Right atrium auricular region (tissue), 2 donors: ENCODE measurements around the gene KDM5C. TPM values are rescaled to one million over a fixed set of nuclear protein-coding genes. Genes with fewer than 3 reads are reported as not detected.
A peak's percentile ranks its signal among the peaks of the same experiment; 100 is the strongest.

ENCODE experiments used
- DNase-seq: peaks from one replicate; pipeline ENCODE4 v3.0.0-alpha.2; 2019; ENCODE audit warnings: low spot score
- H3K27ac ChIP-seq, 2 donors: fragments of 200-600 bp; sonication (generic); 1 replicate in 1 of 2; 2 replicates in 1 of 2; pipeline ENCODE4 v1.5.1; 2016 to 2019
- H3K27me3 ChIP-seq, 2 donors: fragments of 200-600 bp; sonication (generic); one replicate each; pipeline versions ENCODE4 v1.5.1 to v1.6.0; 2017 to 2019
- H3K36me3 ChIP-seq: fragments of 200-600 bp; sonication (generic); one replicate; pipeline ENCODE4 v1.5.1; 2016
- H3K4me1 ChIP-seq, 2 donors: fragments of 200-600 bp; sonication (generic); one replicate each; pipeline versions ENCODE4 v1.5.1 to v1.6.0; 2017 to 2019
- H3K4me3 ChIP-seq, 2 donors: fragments of 200-600 bp; sonication (generic); 1 replicate in 1 of 2; 2 replicates in 1 of 2; pipeline ENCODE4 v1.5.1; 2017 to 2019; ENCODE audit warnings: mild to moderate bottlenecking in 1 of 2, moderate library complexity in 1 of 2
- H3K9me3 ChIP-seq, 2 donors: fragments of 200-600 bp; sonication (generic); one replicate each; pipeline ENCODE4 v1.5.1; 2019
- CTCF ChIP-seq, 2 donors: fragments of 200-600 bp; sonication (generic); IDR thresholded peaks; one replicate each; pipeline ENCODE4 v1.5.1; 2019; ENCODE audit warnings: antibody characterized with exemption in 2 of 2
- total RNA-seq, 2 donors: library from RNA; depleted of rRNA; stranded (reverse); fragments of >200 nt; gene quantifications; one replicate each; pipeline ENCODE4 v1.1.0, GENCODE V29; 2016

Gene KDM5C
- total RNA-seq, 2 donors from 2014 or later, result 48.7 to 50.4 TPM

DNA sequence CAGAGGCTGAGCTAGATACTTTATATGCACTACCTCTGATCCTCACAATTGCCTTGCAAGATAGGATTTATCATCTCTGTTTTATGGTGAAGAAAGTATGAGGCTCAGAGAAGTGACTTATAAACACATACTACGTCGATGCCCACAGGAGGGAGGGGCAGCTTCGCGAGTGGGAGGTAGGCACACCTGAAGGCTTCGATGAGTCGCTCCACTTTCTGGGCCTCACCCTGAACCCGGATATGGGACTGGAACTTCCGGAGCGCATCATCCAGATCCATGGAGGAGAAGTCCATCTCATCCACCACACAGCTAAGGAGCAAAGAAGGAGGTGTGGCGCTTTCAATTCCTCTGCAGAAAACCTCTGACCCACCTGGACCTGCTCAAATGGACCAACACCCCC lies 22.9 kb upstream of the KDM5C start:
- no peaks in the 10 kb centered on the region for H3K9me3 ChIP-seq
- no peaks in the 10 kb centered on the region for H3K27me3 ChIP-seq
- H3K4me3 ChIP-seq, result no peak overlapping the region
- no peak for DNase-seq
- H3K36me3 ChIP-seq, result no peaks in the 10 kb centered on the region
- no peak for TF ChIP-seq CTCF (IDR thresholded peaks at IDR 0.05)
- no peak overlapping the region for H3K27ac ChIP-seq
- H3K4me1 ChIP-seq, result no peaks in the 10 kb centered on the region

DNA sequence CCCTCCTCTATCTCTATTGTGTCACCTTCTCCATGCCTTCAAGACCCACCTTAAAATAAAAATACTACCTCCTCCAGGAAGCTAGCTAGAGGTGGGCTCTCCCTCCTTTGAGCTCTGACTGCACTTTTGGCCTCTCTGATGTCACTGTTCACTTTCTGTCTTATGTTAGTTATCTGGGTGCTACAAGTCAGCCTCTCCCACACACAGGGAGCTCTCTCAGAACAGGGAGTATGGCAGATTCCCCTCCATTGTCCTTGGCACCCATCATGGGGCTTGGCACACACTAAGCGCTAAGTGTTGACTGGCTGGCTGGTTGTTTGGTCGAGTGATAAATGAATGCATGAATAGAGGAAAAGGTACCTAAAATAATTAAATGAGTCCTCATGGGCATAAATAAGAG lies 21.2 kb upstream of the KDM5C start:
- no peak overlapping the region for H3K27ac ChIP-seq
- no peaks in the 10 kb centered on the region for H3K36me3 ChIP-seq
- DNase-seq, result no peak
- no peaks in the 10 kb centered on the region for H3K4me1 ChIP-seq
- TF ChIP-seq CTCF (IDR thresholded peaks at IDR 0.05), result no peak
- H3K4me3 ChIP-seq, result no peak overlapping the region
- H3K9me3 ChIP-seq, result no peaks in the 10 kb centered on the region
- H3K27me3 ChIP-seq, result no peaks in the 10 kb centered on the region

GRCh38 chrX:53244610-53245009 lies 19.6 kb upstream of the KDM5C start:
- Histone ChIP-seq H3K4me1 (no peaks in the 10 kb centered on the region), H3K9me3 (no peaks in the 10 kb centered on the region)
- TF ChIP-seq CTCF (IDR thresholded peaks at IDR 0.05), result peak in 1 of 2 donors; percentile 27

GRCh38 chrX:53242310-53242709 lies 17.3 kb upstream of the KDM5C start:
- Histone ChIP-seq H3K27ac (no peak overlapping the region), H3K4me1 (no peaks in the 10 kb centered on the region), H3K36me3 (no peaks in the 10 kb centered on the region), H3K27me3 (no peaks in the 10 kb centered on the region), H3K4me3 (no peak overlapping the region), H3K9me3 (no peaks in the 10 kb centered on the region)
- no peak for TF ChIP-seq CTCF (IDR thresholded peaks at IDR 0.05)
- DNase-seq, result no peak

More at GRCh38 chrX:53244610-53245009, 19.6 kb upstream of the KDM5C start:
- H3K27ac ChIP-seq, result no peak overlapping the region
- H3K36me3 ChIP-seq, result no peaks in the 10 kb centered on the region
- H3K27me3 ChIP-seq, result no peaks in the 10 kb centered on the region
- no peak overlapping the region for H3K4me3 ChIP-seq
- DNase-seq, result no peak

DNA sequence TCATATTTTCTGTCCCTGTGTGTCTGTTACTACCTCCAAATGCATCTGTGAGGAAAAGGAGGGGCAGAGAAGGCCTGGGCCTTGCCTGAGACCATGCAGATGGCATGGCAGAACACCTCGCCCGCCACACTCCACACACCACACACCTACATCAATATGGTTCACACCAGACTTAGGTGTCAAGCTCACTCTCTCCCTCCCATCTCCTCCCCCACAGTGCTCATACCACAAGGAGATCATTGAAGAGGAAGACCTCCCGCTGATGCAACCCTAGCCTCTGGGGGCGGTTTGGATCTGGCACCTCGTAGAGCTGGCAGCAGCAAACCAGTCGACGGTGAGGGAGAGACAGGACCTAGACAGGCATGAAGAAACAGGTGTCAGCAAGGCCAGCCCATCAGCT lies 16.6 kb upstream of the KDM5C start:
- H3K9me3 ChIP-seq, result no peaks in the 10 kb centered on the region
- no peaks in the 10 kb centered on the region for H3K27me3 ChIP-seq
- no peak for DNase-seq
- no peak for TF ChIP-seq CTCF (IDR thresholded peaks at IDR 0.05)
- no peaks in the 10 kb centered on the region for H3K36me3 ChIP-seq
- no peak overlapping the region for H3K27ac ChIP-seq
- H3K4me3 ChIP-seq, result no peak overlapping the region
- H3K4me1 ChIP-seq, result no peaks in the 10 kb centered on the region

DNA sequence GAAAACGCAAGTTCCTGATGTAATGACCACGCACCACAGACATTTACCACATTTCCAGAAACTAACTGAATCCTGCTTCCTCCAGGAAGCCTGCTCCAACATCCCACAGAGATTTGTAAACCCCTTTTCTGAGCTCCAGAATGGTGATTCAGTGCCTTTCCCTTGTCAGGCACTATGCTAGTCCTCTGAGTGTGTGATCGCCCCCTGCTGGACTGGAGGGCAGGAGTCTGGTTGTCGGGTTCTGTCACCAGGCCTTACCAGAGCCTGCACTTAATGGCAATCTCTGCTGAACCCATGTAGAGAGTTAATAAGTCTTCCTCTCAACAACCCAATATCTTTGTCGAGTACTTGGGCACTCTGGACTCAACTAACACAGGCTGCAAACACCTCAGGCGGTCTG lies 14.5 kb upstream of the KDM5C start:
- no peak for DNase-seq
- H3K9me3 ChIP-seq, result no peaks in the 10 kb centered on the region
- H3K4me3 ChIP-seq, result no peak overlapping the region
- H3K27me3 ChIP-seq, result no peaks in the 10 kb centered on the region
- H3K4me1 ChIP-seq, result no peaks in the 10 kb centered on the region
- no peaks in the 10 kb centered on the region for H3K36me3 ChIP-seq
- no peak overlapping the region for H3K27ac ChIP-seq
- TF ChIP-seq CTCF (IDR thresholded peaks at IDR 0.05), result peak in 1 of 2 donors; percentile 23
